Activated CD8-positive, alpha-beta memory T cell treated with anti-CD3 and anti-CD28 coated beads, Interleukin-2, amount 50 U/mL, for 4 hours (primary cell): ENCODE data around the gene ATG7.
"Not testable (repeated sequence)": the region's sequence is repeated elsewhere in the genome, so short reads cannot be mapped to it uniquely, and the experiment has no call there.

Experiments used
- DNase-seq: peaks from one replicate; pipeline ENCODE4 v3.0.0-alpha.2; 2020

The ATG7 gene

GRCh38 chr3:11477407-11477911 is 205.3 kb downstream of the ATG7 start:
- no peak for DNase-seq

- DNase-seq: no peak
These were observed 206.0 kb downstream of the ATG7 start for GRCh38 chr3:11478167-11478566.

GRCh38 chr3:11479221-11479620 is 207.0 kb downstream of the ATG7 start:
- no peak for DNase-seq

- DNase-seq: no peak
These were observed 208.6 kb downstream of the ATG7 start for GRCh38 chr3:11480663-11481298.

- no peak for DNase-seq
These were observed 209.4 kb downstream of the ATG7 start for GRCh38 chr3:11481556-11481955.

GRCh38 chr3:11482021-11482420 is 209.8 kb downstream of the ATG7 start:
- no peak for DNase-seq

GRCh38 chr3:11488356-11488755 is 216.2 kb downstream of the ATG7 start:
- DNase-seq: not testable (repeated sequence)

- DNase-seq: no peak
These were observed 222.1 kb downstream of the ATG7 start for GRCh38 chr3:11494131-11494916.

- DNase-seq: no peak
These were observed 223.9 kb downstream of the ATG7 start for GRCh38 chr3:11495948-11496557.

GRCh38 chr3:11498177-11498576 is 226.0 kb downstream of the ATG7 start:
- no peak for DNase-seq

GRCh38 chr3:11498646-11499045 is 226.4 kb downstream of the ATG7 start:
- no peak for DNase-seq

- DNase-seq: no peak
These were observed 226.9 kb downstream of the ATG7 start for GRCh38 chr3:11499144-11499543.

GRCh38 chr3:11502413-11502812 is 230.2 kb downstream of the ATG7 start:
- DNase-seq: not testable (repeated sequence)

GRCh38 chr3:11507719-11508118 is 235.5 kb downstream of the ATG7 start:
- DNase-seq: no peak

GRCh38 chr3:11508346-11509172 is 236.4 kb downstream of the ATG7 start:
- no peak for DNase-seq

- DNase-seq: no peak
These were observed 237.2 kb downstream of the ATG7 start for GRCh38 chr3:11509173-11510000.

GRCh38 chr3:11510001-11510340 is 237.8 kb downstream of the ATG7 start:
- no peak for DNase-seq

GRCh38 chr3:11510356-11510755 is 238.2 kb downstream of the ATG7 start:
- DNase-seq: no peak

GRCh38 chr3:11511606-11512005 is 239.4 kb downstream of the ATG7 start:
- DNase-seq: not testable (repeated sequence)

- DNase-seq: not testable (repeated sequence)
These were observed 241.1 kb downstream of the ATG7 start for GRCh38 chr3:11513125-11513816.

- DNase-seq: no peak
These were observed 241.6 kb downstream of the ATG7 start for GRCh38 chr3:11513817-11514135.
